Measurements from ENCODE around the gene MBOAT7.

Gene MBOAT7

DNA sequence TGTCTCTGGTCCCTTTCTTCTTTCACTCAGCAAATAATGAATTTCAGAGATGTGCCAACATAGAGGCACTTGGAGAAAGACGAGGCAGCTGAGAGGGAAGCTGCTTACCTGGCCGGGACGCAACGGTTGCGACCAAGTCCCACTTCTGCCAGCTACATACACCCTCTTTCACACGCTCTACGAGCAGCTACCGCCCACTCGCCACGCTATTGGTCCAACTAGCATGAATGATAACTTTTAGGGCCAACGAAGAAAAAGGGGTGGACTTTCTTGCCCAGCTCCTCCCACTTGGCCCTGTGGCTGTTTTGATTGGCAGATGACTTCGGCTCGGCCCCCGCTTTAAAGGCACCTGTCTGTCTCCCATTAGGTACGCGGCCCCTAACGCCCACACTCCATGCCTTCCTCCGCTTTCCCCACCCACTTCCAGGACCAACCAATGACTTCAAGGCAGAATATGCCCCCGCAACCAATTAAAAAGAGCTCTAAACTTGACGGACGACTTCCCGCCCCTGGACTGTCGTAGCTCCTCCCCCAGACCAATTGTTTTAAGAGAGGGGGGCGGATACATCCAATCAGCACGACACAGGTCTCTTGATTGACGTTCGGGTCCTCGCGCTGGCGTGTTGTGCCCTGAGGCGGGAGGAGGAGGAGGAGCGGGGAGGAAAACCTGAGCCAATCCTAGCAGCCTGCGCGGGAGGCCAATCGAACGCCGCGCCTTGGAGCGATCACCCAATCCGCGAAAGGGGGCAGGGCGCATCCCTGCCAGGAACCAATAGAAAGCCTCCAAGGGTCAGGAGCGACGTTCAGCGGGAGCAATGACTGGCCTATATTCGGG is 52.3 kb downstream of the MBOAT7 start:
- DNase-seq = peak; percentile 100

GRCh38 chr19:54136086-54136863 is 53.1 kb downstream of the MBOAT7 start:
- DNase-seq = no peak

GRCh38 chr19:54133957-54134590 is 55.3 kb downstream of the MBOAT7 start:
- DNase-seq = no peak

DNA sequence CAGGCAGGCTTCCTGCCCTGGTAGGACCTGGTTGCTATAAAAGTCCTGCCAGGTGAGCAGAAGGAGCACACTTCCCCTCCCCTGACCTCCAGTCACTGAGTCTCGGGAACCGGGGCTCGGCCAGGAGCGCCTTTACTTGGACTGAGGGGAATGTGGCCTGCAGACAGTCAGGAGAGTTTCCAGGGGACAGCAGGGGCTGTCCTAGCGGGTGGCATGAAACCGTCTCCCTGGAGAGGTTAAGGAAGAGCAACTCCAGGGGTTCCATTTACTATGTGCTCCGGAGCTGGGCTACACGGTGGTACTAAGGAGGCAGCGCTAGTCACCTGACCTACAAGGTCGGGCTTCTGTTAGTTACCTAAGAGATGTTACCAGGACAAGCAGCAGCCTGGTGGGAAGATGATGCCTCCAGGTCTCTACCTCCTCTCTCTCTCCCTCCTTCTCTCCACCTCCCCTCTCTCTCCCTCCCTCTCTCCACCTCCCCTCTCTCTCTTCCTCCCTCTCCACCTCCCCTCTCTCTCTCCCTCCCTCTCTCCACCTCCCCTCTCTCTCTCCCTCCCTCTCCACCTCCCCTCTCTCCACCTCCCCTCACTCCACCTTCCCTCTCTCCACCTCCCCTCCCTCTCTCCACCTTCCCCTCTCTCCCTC is 55.9 kb downstream of the MBOAT7 start:
- no peak for DNase-seq

- no peak for DNase-seq
Observed at GRCh38 chr19:54129617-54129996, 59.8 kb downstream of the MBOAT7 start.

- no peak for DNase-seq
Observed at GRCh38 chr19:54128796-54129616, 60.4 kb downstream of the MBOAT7 start.

- DNase-seq = no peak
Observed at GRCh38 chr19:54128441-54128725, 61.0 kb downstream of the MBOAT7 start.

GRCh38 chr19:54127688-54128440 is 61.5 kb downstream of the MBOAT7 start:
- no peak for DNase-seq

DNA sequence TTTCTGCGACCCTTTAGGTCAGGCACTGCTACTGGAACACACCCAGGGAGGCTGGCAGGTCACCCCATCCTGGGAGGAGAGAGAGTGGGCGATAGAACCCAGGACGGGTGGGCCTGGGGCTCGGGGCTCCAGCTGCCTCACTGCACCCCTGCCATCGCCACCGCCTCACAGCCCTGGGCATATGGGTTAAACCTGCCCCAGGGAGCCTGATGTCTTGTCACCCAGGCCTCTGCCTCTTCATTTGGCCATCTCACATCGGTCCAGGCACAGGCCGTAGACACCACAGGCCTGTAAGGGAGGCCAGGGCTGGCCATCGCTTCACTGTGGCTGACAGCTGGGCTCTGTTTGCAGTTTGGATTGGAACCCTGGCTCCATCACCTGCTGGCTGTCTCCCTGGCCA is 63.7 kb downstream of the MBOAT7 start:
- DNase-seq = no peak

DNA sequence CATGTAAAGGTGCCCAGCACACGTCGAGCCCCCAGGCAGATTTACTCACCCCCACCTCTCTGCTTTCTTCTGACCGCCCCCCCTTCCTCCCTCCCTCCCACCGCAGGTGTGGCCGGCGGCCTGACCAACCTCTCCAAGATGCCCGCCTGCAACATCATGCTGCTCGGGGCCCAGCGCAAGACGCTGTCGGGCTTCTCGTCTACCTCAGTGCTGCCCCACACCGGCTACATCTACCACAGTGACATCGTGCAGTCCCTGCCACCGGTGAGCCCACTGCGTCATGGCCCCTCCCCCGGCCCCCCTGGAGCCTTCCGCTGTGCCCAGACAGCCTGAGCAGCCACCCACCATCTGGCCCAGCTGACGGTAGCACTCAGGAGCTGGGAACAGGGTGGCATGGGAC is 65.0 kb downstream of the MBOAT7 start:
- DNase-seq = no peak

GRCh38 chr19:54123682-54124081 is 65.7 kb downstream of the MBOAT7 start:
- no peak for DNase-seq
